ENCODE measurements around the gene MAST4.

Gene MAST4

GRCh38 chr5:67176936-67177335 is 580.7 kb downstream of the MAST4 start:
- no peak for DNase-seq

- DNase-seq, result no peak
These were observed 581.9 kb downstream of the MAST4 start for GRCh38 chr5:67178085-67178484.

- DNase-seq, result no peak
These were observed 582.8 kb downstream of the MAST4 start for GRCh38 chr5:67178966-67179365.

- no peak for DNase-seq
These were observed 583.6 kb downstream of the MAST4 start for GRCh38 chr5:67179697-67180361.

- DNase-seq, result no peak
These were observed 585.5 kb downstream of the MAST4 start for GRCh38 chr5:67181648-67182221.

- DNase-seq, result no peak
These were observed 586.2 kb downstream of the MAST4 start for GRCh38 chr5:67182301-67182790.

- DNase-seq, result no peak
These were observed 587.7 kb downstream of the MAST4 start for GRCh38 chr5:67183859-67184258.

- no peak for DNase-seq
These were observed 591.0 kb downstream of the MAST4 start for GRCh38 chr5:67187006-67187715.

- no peak for DNase-seq
These were observed 592.3 kb downstream of the MAST4 start for GRCh38 chr5:67188274-67189078.

- DNase-seq, result no peak
These were observed 592.8 kb downstream of the MAST4 start for GRCh38 chr5:67189079-67189354.

- DNase-seq, result no peak
These were observed 593.7 kb downstream of the MAST4 start for GRCh38 chr5:67189931-67190330.

- no peak for DNase-seq
These were observed 594.2 kb downstream of the MAST4 start for GRCh38 chr5:67190410-67190809.

- no peak for DNase-seq
These were observed 594.7 kb downstream of the MAST4 start for GRCh38 chr5:67190861-67191260.

- DNase-seq, result no peak
These were observed 596.7 kb downstream of the MAST4 start for GRCh38 chr5:67192719-67193438.

GRCh38 chr5:67193439-67193807 is 597.2 kb downstream of the MAST4 start:
- no peak for DNase-seq

GRCh38 chr5:67194166-67194565 is 598.0 kb downstream of the MAST4 start:
- no peak for DNase-seq

GRCh38 chr5:67195406-67196275 is 599.4 kb downstream of the MAST4 start:
- DNase-seq, result no peak

- no peak for DNase-seq
These were observed 600.4 kb downstream of the MAST4 start, which contains the start of gene CD180 for GRCh38 chr5:67196537-67197059. Gene CD180 (minus strand): TSS chr5:67196799. CDS start chr5:67196641, 158 bp downstream.

- no peak for DNase-seq
These were observed 601.3 kb downstream of the MAST4 start for GRCh38 chr5:67197536-67197935.

GRCh38 chr5:67198917-67199316 is 602.7 kb downstream of the MAST4 start:
- no peak for DNase-seq

GRCh38 chr5:67199859-67200258 is 603.7 kb downstream of the MAST4 start:
- DNase-seq, result no peak
